ENCODE measurements around the gene SH2B3.

The SH2B3 gene

DNA sequence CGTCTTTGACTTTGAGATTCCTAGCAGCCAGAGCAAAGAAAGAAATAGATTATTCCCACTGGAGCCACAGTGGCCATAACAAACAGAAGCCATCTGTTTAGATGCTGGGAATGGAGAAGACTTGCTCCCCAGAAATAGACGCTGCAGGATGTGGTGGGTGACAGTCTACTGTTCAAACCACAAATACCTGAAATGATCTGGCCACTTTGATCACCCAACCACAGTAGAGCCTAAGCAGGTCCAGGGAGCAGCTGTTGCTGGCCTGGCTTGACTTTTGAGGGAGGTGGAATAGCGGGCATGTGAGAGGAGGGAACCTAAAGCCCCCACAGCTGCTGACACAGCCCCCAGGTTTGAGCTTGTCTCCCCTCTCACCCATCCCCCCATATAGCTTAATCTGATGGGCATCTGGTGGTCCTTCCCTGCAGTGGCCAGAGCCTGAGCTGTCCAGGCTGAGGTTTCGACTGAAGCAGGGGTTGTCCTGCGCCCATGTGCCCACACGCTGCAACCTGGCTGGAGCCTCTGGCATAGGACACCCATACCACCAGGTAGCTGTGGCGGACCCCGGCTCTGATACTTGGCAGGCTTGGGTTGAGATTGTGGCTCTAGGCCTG, 38.7 kb downstream of the SH2B3 start:
- DNase-seq (ENCODE audit: low read depth): no peak

- DNase-seq (ENCODE audit: low read depth): peak; percentile 80
Observed at GRCh38 chr12:111444925-111445725, 39.4 kb downstream of the SH2B3 start.

- DNase-seq (ENCODE audit: low read depth): no peak
Observed at GRCh38 chr12:111445726-111446581, 40.2 kb downstream of the SH2B3 start.

GRCh38 chr12:111446631-111447570, 41.2 kb downstream of the SH2B3 start:
- DNase-seq (ENCODE audit: low read depth): no peak

- no peak for DNase-seq (ENCODE audit: low read depth)
Observed at GRCh38 chr12:111447571-111448265, 42.0 kb downstream of the SH2B3 start.

DNA sequence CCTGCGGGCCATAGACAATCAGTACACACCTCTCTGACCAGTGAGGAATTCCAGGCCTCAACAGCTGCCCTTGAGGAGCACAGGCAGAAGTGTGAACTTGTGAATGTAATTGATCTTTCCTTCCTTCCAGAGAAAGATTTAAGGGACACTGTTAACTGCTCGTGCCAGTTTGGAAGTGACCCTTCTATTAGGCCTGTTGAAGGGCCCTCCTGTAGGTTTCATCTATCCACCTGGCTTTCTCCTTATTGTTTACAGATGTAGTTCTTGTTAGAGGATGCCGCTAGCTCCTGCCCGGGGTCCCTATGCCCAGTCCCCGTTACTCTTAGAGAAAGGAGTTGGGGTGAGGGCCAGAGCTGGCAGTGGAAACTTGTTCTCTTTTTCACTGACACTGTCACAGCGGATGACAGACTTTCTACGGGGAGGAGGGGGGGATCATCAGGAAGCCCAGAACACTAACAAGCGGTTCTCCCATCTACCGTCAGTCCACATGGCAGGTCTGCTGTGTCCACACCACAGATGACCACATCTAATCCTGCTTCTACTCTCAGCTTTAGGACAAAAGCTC, 42.6 kb downstream of the SH2B3 start:
- DNase-seq (ENCODE audit: low read depth): no peak

DNA sequence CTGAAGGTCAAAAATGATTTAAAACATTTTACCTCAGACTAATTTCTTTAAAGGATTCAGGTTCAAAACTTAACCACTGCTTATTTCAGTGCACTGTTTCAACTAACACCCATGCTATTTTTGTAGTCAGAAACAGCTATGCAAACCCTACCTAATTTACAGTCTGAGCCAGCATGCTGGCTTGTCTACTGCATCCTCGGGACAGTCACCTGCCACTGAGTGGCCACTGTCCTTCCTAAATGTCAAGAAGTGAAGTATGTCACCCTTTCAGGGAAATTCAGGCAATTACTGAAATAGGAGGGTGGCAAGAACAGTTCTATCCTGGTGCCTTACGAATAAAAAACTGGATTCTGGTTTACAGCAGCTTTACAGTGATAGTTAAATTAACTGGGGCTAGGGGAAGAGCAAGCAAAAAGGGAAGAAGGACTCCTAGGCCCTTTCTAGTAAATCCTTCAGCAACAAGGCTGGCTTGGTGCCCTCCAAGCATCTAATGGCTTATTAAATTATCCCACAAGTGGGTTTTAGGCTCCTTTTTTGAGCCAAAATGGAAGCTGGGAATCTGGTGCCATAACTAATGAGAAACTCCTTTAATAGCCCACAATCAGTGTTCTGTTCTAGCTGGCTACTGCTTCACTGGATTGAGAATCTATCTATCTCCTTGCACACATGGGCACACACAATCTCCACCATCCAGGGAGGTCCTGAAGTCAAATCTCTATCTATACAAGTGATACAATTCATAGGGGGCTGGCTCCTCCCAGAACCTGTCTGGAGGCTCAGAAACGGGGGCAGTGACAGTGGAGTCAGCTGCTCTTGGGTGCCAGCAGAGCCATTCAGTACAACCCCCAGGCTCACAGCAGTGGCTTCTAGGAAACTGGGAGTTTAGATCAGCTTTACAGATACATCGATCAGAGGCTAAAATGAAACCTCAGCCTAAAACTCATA, 43.4 kb downstream of the SH2B3 start:
- DNase-seq (ENCODE audit: low read depth): no peak

- no peak for DNase-seq (ENCODE audit: low read depth)
Observed at GRCh38 chr12:111450676-111451075, 45.0 kb downstream of the SH2B3 start.

DNA sequence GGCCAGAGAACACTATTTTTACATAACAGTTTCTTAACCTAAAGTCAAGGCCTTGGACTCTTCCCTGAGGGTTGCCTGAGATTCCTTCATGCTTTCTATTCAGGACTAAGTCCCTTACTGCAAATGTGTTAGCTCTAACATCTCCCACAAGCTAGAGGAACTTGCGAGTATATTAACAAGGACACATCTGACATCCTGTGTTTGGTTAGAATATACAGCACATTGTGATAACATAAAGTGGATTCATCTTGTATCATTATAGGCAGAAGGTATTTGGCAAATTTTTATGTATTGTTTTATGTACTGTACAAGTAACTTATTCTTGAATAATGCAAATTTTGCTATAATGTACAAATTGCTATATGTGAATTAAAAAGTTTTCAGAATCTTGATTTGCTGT, 45.5 kb downstream of the SH2B3 start:
- no peak for DNase-seq (ENCODE audit: low read depth)

- no peak for DNase-seq (ENCODE audit: low read depth)
Observed at GRCh38 chr12:111451649-111452129, 46.0 kb downstream of the SH2B3 start.

DNA sequence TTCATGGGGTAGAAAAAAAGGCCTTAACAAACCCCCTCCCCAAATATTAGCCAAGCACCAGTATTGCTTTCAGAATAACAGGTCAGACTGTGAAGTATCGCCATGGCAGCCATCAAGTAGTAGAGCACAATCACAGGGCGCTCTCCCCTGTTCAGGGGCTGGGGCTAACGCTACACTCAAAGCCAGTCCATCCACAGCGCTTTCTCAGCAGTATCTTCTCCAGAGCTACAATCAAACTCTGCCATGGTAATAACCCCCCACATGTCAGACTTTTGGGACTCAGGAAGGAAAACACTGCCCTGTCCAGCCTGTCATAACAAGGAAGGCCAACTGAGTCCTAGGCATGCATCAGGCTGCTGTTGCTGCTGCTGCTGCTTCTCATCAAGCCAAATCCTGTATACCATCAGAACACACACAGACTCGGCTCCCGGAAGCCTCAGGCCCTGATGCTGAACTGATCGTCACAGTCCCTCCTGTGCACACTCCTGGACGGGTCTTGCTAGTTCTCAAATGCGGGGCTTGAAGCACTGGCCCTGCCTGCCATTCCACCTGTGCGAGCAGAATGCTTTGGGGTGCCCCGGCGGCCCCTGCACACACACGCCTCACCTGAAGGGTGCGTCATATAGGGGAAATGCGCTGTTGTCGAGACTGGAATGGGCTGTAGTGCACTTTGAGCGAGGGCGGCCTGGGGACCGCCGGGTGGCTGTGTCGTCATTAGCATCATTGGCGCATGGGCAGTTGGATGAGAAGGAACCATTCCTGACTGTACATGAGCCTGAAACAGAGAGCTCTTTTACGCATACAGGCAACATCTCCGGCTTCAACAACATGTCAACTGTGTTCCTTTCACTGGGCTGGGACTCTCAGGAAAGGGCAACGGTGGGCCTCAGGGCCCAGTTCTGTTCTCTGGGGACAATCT, 47.6 kb downstream of the SH2B3 start:
- no peak for DNase-seq (ENCODE audit: low read depth)

DNA sequence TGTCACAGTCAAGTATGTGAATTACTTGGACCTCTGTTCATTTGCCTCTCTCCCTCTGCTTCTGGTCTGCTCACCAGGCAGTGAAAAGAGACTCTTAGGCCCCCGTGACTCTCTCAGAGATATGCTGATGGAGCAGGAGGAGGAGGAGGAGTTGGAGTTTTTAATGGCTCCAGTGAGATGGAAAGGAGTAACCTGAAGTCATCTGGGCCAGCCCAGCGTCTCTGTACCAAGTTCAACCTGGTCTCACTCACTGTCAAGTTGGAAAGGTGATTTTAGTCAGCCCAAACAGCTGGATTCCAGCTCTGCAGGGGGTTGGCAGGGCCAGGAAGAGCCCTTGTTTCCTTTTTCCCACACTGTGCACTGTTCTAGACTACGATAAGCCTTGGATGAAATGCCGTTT, 48.6 kb downstream of the SH2B3 start:
- no peak for DNase-seq (ENCODE audit: low read depth)

GRCh38 chr12:111454716-111455447, 49.2 kb downstream of the SH2B3 start:
- no peak for DNase-seq (ENCODE audit: low read depth)

DNA sequence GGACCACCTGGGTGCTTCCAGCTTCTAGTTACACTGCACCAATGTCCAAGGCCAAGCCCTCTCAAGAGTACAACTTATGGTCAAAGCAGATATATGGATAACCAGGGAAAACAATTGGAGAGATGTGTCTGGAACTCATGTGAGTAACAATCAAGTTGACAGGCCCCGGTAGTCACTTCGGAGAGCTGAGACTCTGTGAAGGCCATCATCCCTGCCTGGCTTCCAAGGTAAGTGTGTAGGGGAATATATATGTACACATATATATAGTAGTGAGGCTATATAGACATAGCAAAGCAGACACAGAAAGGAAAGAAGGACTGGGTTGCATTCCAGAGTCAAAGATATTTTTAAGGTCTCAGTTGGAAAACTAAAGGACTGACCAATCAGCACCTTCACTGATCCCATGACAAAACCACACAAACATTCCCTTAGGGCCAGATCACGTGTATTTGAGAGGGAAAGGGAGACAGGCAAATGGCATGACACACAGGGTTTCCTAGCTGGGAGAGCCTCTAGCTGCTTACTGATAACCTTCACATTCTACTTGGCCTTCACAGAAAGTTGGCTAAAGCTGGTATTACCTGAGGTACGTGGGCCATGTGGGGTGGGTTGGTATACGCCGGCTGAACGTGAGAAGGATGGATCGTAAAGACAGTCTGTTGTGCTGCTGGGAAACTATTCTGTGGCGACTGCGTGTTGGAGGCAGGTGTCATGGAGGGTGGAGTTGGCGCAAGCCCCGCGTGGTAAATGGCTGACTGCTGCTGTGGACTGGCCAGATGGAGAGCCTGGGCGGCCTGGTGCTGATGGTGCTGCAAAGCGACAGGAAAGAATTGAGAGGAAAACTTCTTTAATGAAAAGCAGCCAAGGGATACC, 50.0 kb downstream of the SH2B3 start:
- DNase-seq (ENCODE audit: low read depth): no peak

DNA sequence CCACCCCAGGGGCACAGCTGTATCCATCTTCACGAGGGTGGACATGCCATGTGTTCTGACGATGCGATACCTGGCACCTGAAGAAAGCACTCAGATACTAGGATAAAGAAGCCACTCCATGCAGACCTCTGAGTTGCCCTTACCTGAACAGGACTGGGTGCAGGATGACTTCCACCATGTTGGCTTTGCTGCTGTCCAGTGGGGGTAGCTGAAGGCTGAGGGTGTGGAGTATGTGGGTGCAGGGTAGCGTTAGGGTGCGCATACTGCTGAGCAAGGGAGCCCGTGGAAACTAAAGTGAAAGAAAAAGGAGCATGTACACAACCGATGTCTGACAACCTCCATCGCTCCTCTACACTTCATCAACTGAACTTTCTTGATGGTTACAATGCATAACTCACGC, 51.3 kb downstream of the SH2B3 start:
- DNase-seq (ENCODE audit: low read depth): no peak

DNA sequence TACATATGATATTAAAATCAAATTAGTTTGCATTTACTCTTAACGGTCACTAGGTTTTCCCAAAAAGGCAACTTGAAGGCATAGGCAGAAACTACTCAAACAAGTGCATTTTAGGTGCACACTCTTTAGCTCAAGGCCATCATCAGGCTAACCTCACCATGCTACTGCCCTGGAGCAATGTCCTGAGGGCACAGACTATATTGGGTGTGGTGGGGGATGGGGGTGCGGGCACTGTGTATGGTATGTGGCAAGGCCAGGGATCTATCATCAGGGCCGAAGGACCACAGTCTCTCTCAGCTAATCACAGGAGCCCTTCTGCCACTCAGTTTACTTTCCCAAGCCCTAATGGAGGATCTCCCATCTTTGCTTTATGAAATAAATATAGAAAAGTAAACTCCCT, 51.9 kb downstream of the SH2B3 start:
- no peak for DNase-seq (ENCODE audit: low read depth)
